Ishikawa (cell line): ENCODE data around the gene GSTT4.

Experiments used
- CEBPB ChIP-seq: IDR thresholded peaks from 2 replicates; pipeline ENCODE4 v1.6.1; 2012
- CREB1 ChIP-seq: IDR thresholded peaks from 2 replicates; pipeline ENCODE4 v1.6.1; 2012; ENCODE audit warnings: low read depth
- EGR1 ChIP-seq: IDR thresholded peaks from 2 replicates; pipeline ENCODE4 v1.6.1; 2012
- EP300 ChIP-seq: IDR thresholded peaks from 2 replicates; pipeline ENCODE4 v1.6.1; 2012; ENCODE audit warnings: borderline replicate concordance
- FOXM1 ChIP-seq: IDR thresholded peaks from 2 replicates; pipeline ENCODE4 v1.6.1; 2012; ENCODE audit warnings: low read depth, borderline replicate concordance
- NFIC ChIP-seq: IDR thresholded peaks from 2 replicates; pipeline ENCODE4 v1.6.1; 2012
- RAD21 ChIP-seq: IDR thresholded peaks from 2 replicates; pipeline ENCODE4 v1.6.1; 2012; ENCODE audit warnings: low read depth
- REST ChIP-seq: IDR thresholded peaks from 2 replicates; pipeline ENCODE4 v1.6.1; 2012; ENCODE audit warnings: low read depth, mild to moderate bottlenecking
- TAF1 ChIP-seq: IDR thresholded peaks from 2 replicates; pipeline ENCODE4 v1.6.1; 2012; ENCODE audit warnings: low read depth, mild to moderate bottlenecking
- TCF12 ChIP-seq: IDR thresholded peaks from 2 replicates; pipeline ENCODE4 v1.6.1; 2012; ENCODE audit warnings: low read depth
- TEAD4 ChIP-seq: IDR thresholded peaks from 2 replicates; pipeline ENCODE4 v1.6.1; 2012
- YY1 ChIP-seq: IDR thresholded peaks from 2 replicates; pipeline ENCODE4 v1.6.1; 2012; ENCODE audit warnings: low read depth
- ZBTB7A ChIP-seq: IDR thresholded peaks from 2 replicates; pipeline ENCODE4 v1.6.1; 2012; ENCODE audit warnings: low read depth
- TF ChIP-seq, protein P1 (sequence below): IDR thresholded peaks from 2 replicates; pipeline ENCODE4 v1.6.1; 2012
- TF ChIP-seq, protein P2 (sequence below): IDR thresholded peaks from 2 replicates; pipeline ENCODE4 v1.6.1; 2012

Gene GSTT4

DNA sequence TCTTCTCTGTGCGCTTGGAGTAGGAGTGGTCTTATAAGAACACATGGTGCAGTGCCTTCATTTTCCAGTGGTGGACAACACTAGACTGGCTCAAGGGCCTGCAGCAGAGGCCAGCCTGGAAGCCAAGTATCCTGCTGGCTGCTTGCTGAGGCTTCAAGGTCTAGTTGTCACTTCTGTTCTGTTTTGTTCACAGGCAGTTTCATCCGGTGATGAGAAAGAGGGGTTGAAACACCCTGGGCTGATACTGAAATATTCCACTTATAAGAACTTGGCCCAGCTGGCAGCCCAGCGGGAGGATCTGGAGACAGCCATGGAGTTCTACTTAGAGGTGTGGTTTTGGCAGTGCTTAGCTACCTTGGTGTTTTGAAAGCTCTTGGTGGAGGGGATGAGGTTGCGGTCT is 35.7 kb upstream of the GSTT4 start:
- TF ChIP-seq YY1, result no peak
- TF ChIP-seq EGR1, result no peak
- no peak for TF ChIP-seq TAF1
- no peak for TF ChIP-seq ZBTB7A
- no peak for TF ChIP-seq REST
- TF ChIP-seq CREB1, result no peak
- TF ChIP-seq FOXM1, result no peak
- TF ChIP-seq TCF12, result no peak
- TF ChIP-seq TEAD4, result no peak
- TF ChIP-seq, protein P1, sequence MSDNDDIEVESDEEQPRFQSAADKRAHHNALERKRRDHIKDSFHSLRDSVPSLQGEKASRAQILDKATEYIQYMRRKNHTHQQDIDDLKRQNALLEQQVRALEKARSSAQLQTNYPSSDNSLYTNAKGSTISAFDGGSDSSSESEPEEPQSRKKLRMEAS, result no peak
- TF ChIP-seq CEBPB, result no peak
- TF ChIP-seq, protein P2, sequence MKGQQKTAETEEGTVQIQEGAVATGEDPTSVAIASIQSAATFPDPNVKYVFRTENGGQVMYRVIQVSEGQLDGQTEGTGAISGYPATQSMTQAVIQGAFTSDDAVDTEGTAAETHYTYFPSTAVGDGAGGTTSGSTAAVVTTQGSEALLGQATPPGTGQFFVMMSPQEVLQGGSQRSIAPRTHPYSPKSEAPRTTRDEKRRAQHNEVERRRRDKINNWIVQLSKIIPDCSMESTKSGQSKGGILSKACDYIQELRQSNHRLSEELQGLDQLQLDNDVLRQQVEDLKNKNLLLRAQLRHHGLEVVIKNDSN, result no peak
- no peak for TF ChIP-seq NFIC
- TF ChIP-seq RAD21, result no peak
- no peak for TF ChIP-seq EP300

DNA sequence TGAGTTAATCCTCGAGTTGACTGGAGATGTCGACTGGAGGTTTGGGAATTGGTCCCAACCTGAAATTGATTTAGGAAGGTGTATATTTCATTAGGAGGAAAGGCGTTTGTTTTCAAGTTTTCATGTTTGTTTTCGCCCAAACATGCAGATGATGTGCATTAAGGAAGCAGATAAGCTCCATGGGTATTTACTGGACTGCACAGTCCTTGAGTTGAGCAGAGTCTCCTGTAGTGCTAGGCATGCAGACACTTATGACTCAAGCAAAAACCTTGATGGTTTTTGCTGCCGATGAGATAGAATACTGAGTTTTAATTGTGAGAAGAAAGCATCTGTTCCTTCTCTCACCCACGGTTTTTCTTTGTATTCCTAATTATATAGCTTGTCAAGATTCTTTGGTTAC is 33.8 kb upstream of the GSTT4 start:
- TF ChIP-seq NFIC (no peak), EGR1 (no peak), YY1 (no peak), EP300 (no peak), TEAD4 (no peak), FOXM1 (no peak), REST (no peak), CREB1 (no peak)

- TF ChIP-seq, protein P1, result no peak
- TF ChIP-seq FOXM1 (no peak), TAF1 (no peak)
Measured at GRCh38 chr22:24037851-24038765, 32.9 kb upstream of the GSTT4 start.

- no peak for TF ChIP-seq TEAD4
- no peak for TF ChIP-seq NFIC
- no peak for TF ChIP-seq EGR1
- TF ChIP-seq RAD21, result no peak
- no peak for TF ChIP-seq FOXM1
- no peak for TF ChIP-seq CREB1
- no peak for TF ChIP-seq TCF12
- TF ChIP-seq TAF1, result no peak
- no peak for TF ChIP-seq ZBTB7A
- TF ChIP-seq, protein P1, result no peak
- no peak for TF ChIP-seq EP300
- no peak for TF ChIP-seq CEBPB
- TF ChIP-seq, protein P2, result no peak
- TF ChIP-seq REST, result no peak
- no peak for TF ChIP-seq YY1
Measured at GRCh38 chr22:24035296-24035695, 30.0 kb upstream of the GSTT4 start.
